ENCODE data around the gene PPP2R2D. TPM values are rescaled to one million over a fixed set of nuclear protein-coding genes. Genes with fewer than 3 reads are reported as not detected.

PPP2R2D gene
- total RNA-seq, 1 experiment from 2014 or later, result 35.1 TPM

DNA sequence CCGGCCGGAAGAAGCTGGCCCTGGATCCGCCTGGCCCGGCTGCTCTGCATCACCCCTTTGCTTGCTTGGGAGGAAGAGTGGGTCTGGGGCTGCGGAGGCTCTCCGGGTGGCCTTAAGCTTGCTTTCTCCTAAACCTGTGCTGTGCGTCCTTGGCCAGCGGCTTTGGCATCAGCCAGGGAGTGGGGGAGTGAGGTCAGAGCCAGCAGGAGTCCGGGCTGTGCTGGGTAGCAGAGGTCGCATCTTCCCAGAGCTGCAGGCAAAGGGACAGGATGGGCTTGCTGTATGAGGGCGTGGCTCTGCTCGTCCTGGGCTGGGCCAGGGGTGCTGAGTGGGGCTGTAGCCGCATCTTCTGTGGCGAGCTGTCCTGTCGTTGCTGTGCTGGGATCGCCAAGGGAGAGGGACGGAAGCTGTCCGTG lies 59.8 kb downstream of the PPP2R2D start:
- Histone ChIP-seq H3K27me3 (ENCODE audit: insufficient read depth, low read length) (no peaks in the 10 kb centered on the region), H2BK15ac (ENCODE audit: low read depth, low read length) (no peak overlapping the region), H4K8ac (replicated peaks; ENCODE audit: insufficient read length, low read depth, low read length) (peak overlapping the region; percentile 53), H4K5ac (ENCODE audit: insufficient read length, low read depth, low read length) (no peak overlapping the region), H2BK5ac (ENCODE audit: insufficient read length, low read length) (no peak overlapping the region), H2BK12ac (ENCODE audit: insufficient read length, low read depth, low read length) (no peak overlapping the region), H3K4me2 (ENCODE audit: insufficient read depth, insufficient read length, low read length) (no peak overlapping the region), H2BK120ac (ENCODE audit: low read depth, low read length, poor library complexity, severe bottlenecking) (no peak overlapping the region), H3K23ac (ENCODE audit: insufficient read length, low read depth, low read length) (no peak overlapping the region), H3K79me2 (ENCODE audit: insufficient read depth, low read length) (no peaks in the 10 kb centered on the region), H3K4me1 (ENCODE audit: insufficient read depth, low read length) (no peaks in the 10 kb centered on the region), H2BK20ac (ENCODE audit: low read depth, low read length, poor library complexity, severe bottlenecking) (no peak overlapping the region), H4K91ac (ENCODE audit: insufficient read length, low read depth, low read length) (no peak overlapping the region), H3K14ac (ENCODE audit: insufficient read depth, low read length) (no peak overlapping the region), H3T11ph (ENCODE audit: low read length) (no peak overlapping the region), H3K27ac (ENCODE audit: insufficient read length, low read depth, low read length) (no peak overlapping the region), H3K9me3 (ENCODE audit: control insufficient read depth, low read depth, low read length) (no peaks in the 10 kb centered on the region), H4K20me1 (ENCODE audit: control insufficient read depth, insufficient read depth, insufficient read length) (peaks cover 3% of the 10 kb centered on the region), H2AFZ (ENCODE audit: low read length) (no peak overlapping the region), H3K4ac (ENCODE audit: low read depth, low read length) (no peak overlapping the region), H3K56ac (ENCODE audit: insufficient read length, low read depth, low read length) (no peak overlapping the region), H3K18ac (ENCODE audit: insufficient read length, low read depth, low read length) (no peak overlapping the region), H3K79me1 (ENCODE audit: insufficient read depth, low read depth, low read length, poor library complexity, severe bottlenecking) (no peaks in the 10 kb centered on the region), H3K9ac (ENCODE audit: extremely low read depth, insufficient read length, low read length) (no peak overlapping the region), H3K23me2 (ENCODE audit: insufficient read length, low read depth, low read length, poor library complexity, severe bottlenecking) (peaks cover 4% of the 10 kb centered on the region), H2AK5ac (ENCODE audit: insufficient read length, low read length) (no peak overlapping the region)
- DNase-seq, result no peak
- Mint-ChIP-seq H3K4me3 (no peak overlapping the region), H3K27ac (peak overlapping the region in 1 of 3 experiments; percentile 94; a peak in 2 of 7 replicates), H3K9me3 (peaks cover 12 to 25% of the 10 kb centered on the region in 2 experiments), H3K4me1 (0 out of 4 replicates have a peak, but pooled peaks cover 0 to 6% of the 10 kb centered on the region in 2 experiments), H3K36me3 (ENCODE audit: insufficient read depth in 1 of 3, low read depth in 3 of 3) (peaks cover 38 to 44% (median 42%) of the 10 kb centered on the region in 3 experiments), H3K27me3 (ENCODE audit: low read depth) (no peaks in the 10 kb centered on the region)
- WGBS (ENCODE audit: extremely low coverage, insufficient read length, low lambda C conversion rate), result no CpG with 5 or more reads among the region's 18 CpGs
- TF ChIP-seq, protein P1, sequence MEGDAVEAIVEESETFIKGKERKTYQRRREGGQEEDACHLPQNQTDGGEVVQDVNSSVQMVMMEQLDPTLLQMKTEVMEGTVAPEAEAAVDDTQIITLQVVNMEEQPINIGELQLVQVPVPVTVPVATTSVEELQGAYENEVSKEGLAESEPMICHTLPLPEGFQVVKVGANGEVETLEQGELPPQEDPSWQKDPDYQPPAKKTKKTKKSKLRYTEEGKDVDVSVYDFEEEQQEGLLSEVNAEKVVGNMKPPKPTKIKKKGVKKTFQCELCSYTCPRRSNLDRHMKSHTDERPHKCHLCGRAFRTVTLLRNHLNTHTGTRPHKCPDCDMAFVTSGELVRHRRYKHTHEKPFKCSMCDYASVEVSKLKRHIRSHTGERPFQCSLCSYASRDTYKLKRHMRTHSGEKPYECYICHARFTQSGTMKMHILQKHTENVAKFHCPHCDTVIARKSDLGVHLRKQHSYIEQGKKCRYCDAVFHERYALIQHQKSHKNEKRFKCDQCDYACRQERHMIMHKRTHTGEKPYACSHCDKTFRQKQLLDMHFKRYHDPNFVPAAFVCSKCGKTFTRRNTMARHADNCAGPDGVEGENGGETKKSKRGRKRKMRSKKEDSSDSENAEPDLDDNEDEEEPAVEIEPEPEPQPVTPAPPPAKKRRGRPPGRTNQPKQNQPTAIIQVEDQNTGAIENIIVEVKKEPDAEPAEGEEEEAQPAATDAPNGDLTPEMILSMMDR (conservative IDR thresholded peaks at IDR 0.05), result no peak
